HG03060 (cell line): ENCODE data around the gene CREB5.
"Not testable (repeated sequence)": the region's sequence is repeated elsewhere in the genome, so short reads cannot be mapped to it uniquely, and the experiment has no call there.

Source experiments
- ATAC-seq: cut with Tn5 transposase; IDR thresholded peaks from one replicate; pipeline ENCODE4 v1.9.1; 2021; ENCODE audit warnings: low read depth, moderate number of reproducible peaks; ENCODE audit not compliant: unreplicated experiment

Gene CREB5

GRCh38 chr7:28411876-28412662 lies at the start of gene CREB5:
CREB5 (plus strand) TSS chr7:28412518; CDS start chr7:28412915, 397 bp downstream.
- ATAC-seq: no peak

GRCh38 chr7:28362812-28363211 lies 49.5 kb upstream of the CREB5 start:
- no peak for ATAC-seq

- ATAC-seq: no peak
These were observed 48.2 kb upstream of the CREB5 start for GRCh38 chr7:28364082-28364481.

GRCh38 chr7:28369523-28369922 lies 42.8 kb upstream of the CREB5 start:
- no peak for ATAC-seq

- no peak for ATAC-seq
These were observed 40.5 kb upstream of the CREB5 start for GRCh38 chr7:28371846-28372245.

GRCh38 chr7:28373990-28374389 lies 38.3 kb upstream of the CREB5 start:
- ATAC-seq: no peak

- no peak for ATAC-seq
These were observed 36.6 kb upstream of the CREB5 start for GRCh38 chr7:28375729-28376128.

- no peak for ATAC-seq
These were observed 35.7 kb upstream of the CREB5 start for GRCh38 chr7:28376634-28377033.

GRCh38 chr7:28378574-28379149 lies 33.7 kb upstream of the CREB5 start:
- ATAC-seq: no peak

GRCh38 chr7:28381466-28381865 lies 30.9 kb upstream of the CREB5 start:
- ATAC-seq: no peak

GRCh38 chr7:28382144-28382543 lies 30.2 kb upstream of the CREB5 start:
- ATAC-seq: no peak

- ATAC-seq: no peak
These were observed 28.3 kb upstream of the CREB5 start for GRCh38 chr7:28383975-28384374.

- ATAC-seq: no peak
These were observed 22.6 kb upstream of the CREB5 start for GRCh38 chr7:28389504-28390395.

GRCh38 chr7:28390426-28390825 lies 21.9 kb upstream of the CREB5 start:
- ATAC-seq: no peak

- ATAC-seq: no peak
These were observed 20.0 kb upstream of the CREB5 start for GRCh38 chr7:28392289-28392688.

- ATAC-seq: no peak
These were observed 16.9 kb upstream of the CREB5 start for GRCh38 chr7:28395404-28395803.

GRCh38 chr7:28395831-28396230 lies 16.5 kb upstream of the CREB5 start:
- ATAC-seq: no peak

GRCh38 chr7:28397141-28397540 lies 15.2 kb upstream of the CREB5 start:
- ATAC-seq: no peak

GRCh38 chr7:28400838-28401360 lies 11.4 kb upstream of the CREB5 start:
- ATAC-seq: no peak

- ATAC-seq: not testable (repeated sequence)
These were observed 10.8 kb upstream of the CREB5 start for GRCh38 chr7:28401567-28401966.

- ATAC-seq: no peak
These were observed 6.7 kb upstream of the CREB5 start for GRCh38 chr7:28405662-28406061.
